Glutamatergic neuron (in vitro differentiated cells): ENCODE data around the gene SAMD8. TPM values are rescaled to one million over a fixed set of nuclear protein-coding genes. Genes with fewer than 3 reads are reported as not detected.

Source experiments
- DNase-seq: peaks from one replicate; pipeline ENCODE4 v3.0.0; 2022
- H3K27ac Mint-ChIP-seq: one replicate; pipeline ENCODE4 v1.8.0; 2020; ENCODE audit warnings: mild to moderate bottlenecking, mixed read lengths, inconsistent platforms; ENCODE audit not compliant: unreplicated experiment
- H3K27me3 Mint-ChIP-seq: one replicate; pipeline ENCODE4 v1.8.0; 2020; ENCODE audit warnings: mild to moderate bottlenecking, moderate library complexity, mixed read lengths, inconsistent platforms; ENCODE audit not compliant: unreplicated experiment
- H3K36me3 Mint-ChIP-seq: one replicate; pipeline ENCODE4 v1.8.0; 2020; ENCODE audit warnings: mild to moderate bottlenecking, mixed read lengths, inconsistent platforms; ENCODE audit not compliant: unreplicated experiment
- H3K4me1 Mint-ChIP-seq: one replicate; pipeline ENCODE4 v1.8.0; 2020; ENCODE audit warnings: mild to moderate bottlenecking, low read depth, mixed read lengths, inconsistent platforms; ENCODE audit not compliant: unreplicated experiment
- H3K4me3 Mint-ChIP-seq: one replicate; pipeline ENCODE4 v1.8.0; 2020; ENCODE audit warnings: mild to moderate bottlenecking, mixed read lengths, inconsistent platforms; ENCODE audit not compliant: unreplicated experiment
- H3K9me3 Mint-ChIP-seq: one replicate; pipeline ENCODE4 v1.8.0; 2020; ENCODE audit warnings: mild to moderate bottlenecking, moderate library complexity, mixed read lengths, inconsistent platforms; ENCODE audit not compliant: unreplicated experiment
- CTCF ChIP-seq: fragments of 200-600 bp; sonication (generic); IDR thresholded peaks from one replicate; pipeline ENCODE4 v1.5.0; 2021; ENCODE audit not compliant: partially characterized antibody, unreplicated experiment
- total RNA-seq: library from RNA; stranded (reverse); fragmentation: NEBNext Ultra II Directional; extraction: Animal tissue kit (Norgen Biotek cat#: 25700); gene quantifications from one replicate; pipeline ENCODE4 v1.2.1, GENCODE V29; 2021; ENCODE audit not compliant: unreplicated experiment

Gene SAMD8
- total RNA-seq, 1 donor from 2014 or later = 32.8 TPM

GRCh38 chr10:75084834-75085384 is 26.5 kb upstream of the SAMD8 start:
- H3K4me3 Mint-ChIP-seq = no peak overlapping the region
- peaks cover 4% of the 10 kb centered on the region for H3K4me1 Mint-ChIP-seq

GRCh38 chr10:75086278-75086934 is 25.1 kb upstream of the SAMD8 start:
- no peak overlapping the region for H3K4me3 Mint-ChIP-seq
- no peak overlapping the region for H3K27ac Mint-ChIP-seq
- DNase-seq = no peak
- peaks cover 2% of the 10 kb centered on the region for H3K36me3 Mint-ChIP-seq
- peaks cover 4% of the 10 kb centered on the region for H3K4me1 Mint-ChIP-seq
- no peak for TF ChIP-seq CTCF
- peaks cover 2% of the 10 kb centered on the region for H3K27me3 Mint-ChIP-seq
- H3K9me3 Mint-ChIP-seq = peaks cover 2% of the 10 kb centered on the region

More at GRCh38 chr10:75084834-75085384, 26.5 kb upstream of the SAMD8 start:
- Mint-ChIP-seq H3K9me3 (peaks cover 2% of the 10 kb centered on the region), H3K27me3 (peaks cover 2% of the 10 kb centered on the region), H3K27ac (no peak overlapping the region), H3K36me3 (peaks cover 6% of the 10 kb centered on the region)
- no peak for DNase-seq
- no peak for TF ChIP-seq CTCF

- peaks cover 4% of the 10 kb centered on the region for H3K27me3 Mint-ChIP-seq
- no peaks in the 10 kb centered on the region for H3K36me3 Mint-ChIP-seq
- H3K27ac Mint-ChIP-seq = no peak overlapping the region
- DNase-seq = no peak
- H3K9me3 Mint-ChIP-seq = no peaks in the 10 kb centered on the region
- H3K4me3 Mint-ChIP-seq = no peak overlapping the region
- H3K4me1 Mint-ChIP-seq = peaks cover 4% of the 10 kb centered on the region
- TF ChIP-seq CTCF = no peak
Observed at GRCh38 chr10:75088640-75089039, 22.8 kb upstream of the SAMD8 start.

GRCh38 chr10:75089634-75090033 is 21.8 kb upstream of the SAMD8 start:
- Mint-ChIP-seq H3K27me3 (peaks cover 6% of the 10 kb centered on the region), H3K4me3 (no peak overlapping the region), H3K9me3 (no peaks in the 10 kb centered on the region), H3K36me3 (no peaks in the 10 kb centered on the region), H3K4me1 (peaks cover 2% of the 10 kb centered on the region), H3K27ac (no peak overlapping the region)
- TF ChIP-seq CTCF = no peak
- no peak for DNase-seq

GRCh38 chr10:75091146-75091545 is 20.3 kb upstream of the SAMD8 start:
- peaks cover 6% of the 10 kb centered on the region for H3K27me3 Mint-ChIP-seq
- TF ChIP-seq CTCF = no peak
- H3K27ac Mint-ChIP-seq = no peak overlapping the region
- H3K4me1 Mint-ChIP-seq = no peaks in the 10 kb centered on the region
- no peak for DNase-seq
- H3K4me3 Mint-ChIP-seq = no peak overlapping the region
- H3K36me3 Mint-ChIP-seq = no peaks in the 10 kb centered on the region
- H3K9me3 Mint-ChIP-seq = no peaks in the 10 kb centered on the region
